ENCODE results near the gene CDK5RAP2.

DNA sequence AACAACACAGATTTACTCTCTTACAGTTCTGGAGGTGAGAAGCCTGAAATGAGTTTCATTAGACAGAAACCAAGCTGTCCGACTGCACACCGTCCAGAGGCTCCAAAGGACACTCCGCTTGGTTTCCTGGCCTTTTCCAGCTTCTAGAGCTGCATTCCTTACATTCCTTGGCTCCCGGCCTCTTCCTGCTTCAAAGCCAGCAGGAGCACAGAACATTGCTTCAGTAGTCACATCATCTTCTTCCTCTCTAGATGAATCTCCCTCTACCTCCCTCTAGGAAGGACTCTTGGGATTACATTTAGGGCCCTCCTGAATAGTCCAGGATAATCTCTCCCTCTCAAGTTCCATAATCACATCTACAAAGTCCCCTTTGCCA is 213.3 kb downstream of the CDK5RAP2 start:
- no peak for TF ChIP-seq EZH2phosphoT487 (IDR thresholded peaks at IDR 0.05; ENCODE audit: insufficient read depth, low read depth)
- TF ChIP-seq EZH2 (IDR thresholded peaks at IDR 0.05; ENCODE audit: insufficient read depth, poor library complexity, severe bottlenecking), result no peak
